OCI-LY1 (cell line): ENCODE measurements around the gene DOCK4.

Experiments
- CTCF ChIP-seq: fragments of 200-600 bp; sonication (generic), shearing (Covaris generic); IDR thresholded peaks from 2 replicates; pipeline ENCODE4 v1.5.1; 2017; ENCODE audit warnings: mild to moderate bottlenecking, antibody characterized with exemption, low read length, moderate library complexity, mixed read lengths
- EZH2 ChIP-seq: fragments of 200-600 bp; sonication (generic), shearing (Covaris generic); IDR thresholded peaks from 2 replicates; pipeline ENCODE4 v1.8.0; 2017; ENCODE audit warnings: borderline replicate concordance, mixed run types, mild to moderate bottlenecking, antibody characterized with exemption, low read length, moderate library complexity, mixed read lengths

- TF ChIP-seq CTCF = no peak
- TF ChIP-seq EZH2 = no peak
Measured at GRCh38 chr7:111887734-111888133, 318.5 kb downstream of the DOCK4 start.
